GM23338 (cell line): ENCODE data around the gene GUCY1A1. TPM values are rescaled to one million over a fixed set of nuclear protein-coding genes. Genes with fewer than 3 reads are reported as not detected.

Experiments
- REST ChIP-seq: IDR thresholded peaks from one replicate; pipeline ENCODE4 v1.6.1; 2018; ENCODE audit warnings: antibody characterized with exemption; ENCODE audit not compliant: unreplicated experiment
- STAT1 ChIP-seq: IDR thresholded peaks from one replicate; pipeline ENCODE4 v1.6.1; 2016; ENCODE audit warnings: antibody characterized with exemption; ENCODE audit not compliant: unreplicated experiment
- ZNF114 ChIP-seq: fragments of 250-450 bp; sonication (Bioruptor Pico); IDR thresholded peaks from 2 replicates; pipeline ENCODE4 v1.5.0; 2020; ENCODE audit warnings: mild to moderate bottlenecking, moderate library complexity
- ZNF331 ChIP-seq: fragments of 250-450 bp; sonication (Bioruptor Pico); IDR thresholded peaks from 2 replicates; pipeline ENCODE4 v1.5.0; 2020; ENCODE audit warnings: low read depth, mild to moderate bottlenecking, moderate library complexity
- polyA plus RNA-seq: library from polyadenylated mRNA; unstranded; fragments of >200 nt; fragmentation: Nextera tagmentation; extraction: Ambion mirVana; gene quantifications from 2 replicates; pipeline ENCODE4 v1.2.1, GENCODE V29; 2016
- total RNA-seq: library from RNA; depleted of rRNA; stranded (reverse); fragments of >200 nt; shearing (Covaris generic); gene quantifications from 2 replicates; pipeline ENCODE4 v1.2.3, GENCODE V29; 2014
- TF ChIP-seq, protein P1 (sequence below): fragments of 250-450 bp; sonication (Bioruptor Pico); IDR thresholded peaks from 2 replicates; pipeline ENCODE4 v1.5.0; 2020; ENCODE audit warnings: mild to moderate bottlenecking, moderate library complexity

The GUCY1A1 gene
- total and polyA plus RNA-seq, 2 experiments from 2014 or later = not detected

GRCh38 chr4:155674669-155675071 is 8.0 kb downstream of the GUCY1A1 start (continued):
- TF ChIP-seq REST (no peak), STAT1 (no peak), ZNF114 (CRISPR knock-in tag) (no peak), ZNF331 (CRISPR knock-in tag) (no peak)
- TF ChIP-seq, protein P1, sequence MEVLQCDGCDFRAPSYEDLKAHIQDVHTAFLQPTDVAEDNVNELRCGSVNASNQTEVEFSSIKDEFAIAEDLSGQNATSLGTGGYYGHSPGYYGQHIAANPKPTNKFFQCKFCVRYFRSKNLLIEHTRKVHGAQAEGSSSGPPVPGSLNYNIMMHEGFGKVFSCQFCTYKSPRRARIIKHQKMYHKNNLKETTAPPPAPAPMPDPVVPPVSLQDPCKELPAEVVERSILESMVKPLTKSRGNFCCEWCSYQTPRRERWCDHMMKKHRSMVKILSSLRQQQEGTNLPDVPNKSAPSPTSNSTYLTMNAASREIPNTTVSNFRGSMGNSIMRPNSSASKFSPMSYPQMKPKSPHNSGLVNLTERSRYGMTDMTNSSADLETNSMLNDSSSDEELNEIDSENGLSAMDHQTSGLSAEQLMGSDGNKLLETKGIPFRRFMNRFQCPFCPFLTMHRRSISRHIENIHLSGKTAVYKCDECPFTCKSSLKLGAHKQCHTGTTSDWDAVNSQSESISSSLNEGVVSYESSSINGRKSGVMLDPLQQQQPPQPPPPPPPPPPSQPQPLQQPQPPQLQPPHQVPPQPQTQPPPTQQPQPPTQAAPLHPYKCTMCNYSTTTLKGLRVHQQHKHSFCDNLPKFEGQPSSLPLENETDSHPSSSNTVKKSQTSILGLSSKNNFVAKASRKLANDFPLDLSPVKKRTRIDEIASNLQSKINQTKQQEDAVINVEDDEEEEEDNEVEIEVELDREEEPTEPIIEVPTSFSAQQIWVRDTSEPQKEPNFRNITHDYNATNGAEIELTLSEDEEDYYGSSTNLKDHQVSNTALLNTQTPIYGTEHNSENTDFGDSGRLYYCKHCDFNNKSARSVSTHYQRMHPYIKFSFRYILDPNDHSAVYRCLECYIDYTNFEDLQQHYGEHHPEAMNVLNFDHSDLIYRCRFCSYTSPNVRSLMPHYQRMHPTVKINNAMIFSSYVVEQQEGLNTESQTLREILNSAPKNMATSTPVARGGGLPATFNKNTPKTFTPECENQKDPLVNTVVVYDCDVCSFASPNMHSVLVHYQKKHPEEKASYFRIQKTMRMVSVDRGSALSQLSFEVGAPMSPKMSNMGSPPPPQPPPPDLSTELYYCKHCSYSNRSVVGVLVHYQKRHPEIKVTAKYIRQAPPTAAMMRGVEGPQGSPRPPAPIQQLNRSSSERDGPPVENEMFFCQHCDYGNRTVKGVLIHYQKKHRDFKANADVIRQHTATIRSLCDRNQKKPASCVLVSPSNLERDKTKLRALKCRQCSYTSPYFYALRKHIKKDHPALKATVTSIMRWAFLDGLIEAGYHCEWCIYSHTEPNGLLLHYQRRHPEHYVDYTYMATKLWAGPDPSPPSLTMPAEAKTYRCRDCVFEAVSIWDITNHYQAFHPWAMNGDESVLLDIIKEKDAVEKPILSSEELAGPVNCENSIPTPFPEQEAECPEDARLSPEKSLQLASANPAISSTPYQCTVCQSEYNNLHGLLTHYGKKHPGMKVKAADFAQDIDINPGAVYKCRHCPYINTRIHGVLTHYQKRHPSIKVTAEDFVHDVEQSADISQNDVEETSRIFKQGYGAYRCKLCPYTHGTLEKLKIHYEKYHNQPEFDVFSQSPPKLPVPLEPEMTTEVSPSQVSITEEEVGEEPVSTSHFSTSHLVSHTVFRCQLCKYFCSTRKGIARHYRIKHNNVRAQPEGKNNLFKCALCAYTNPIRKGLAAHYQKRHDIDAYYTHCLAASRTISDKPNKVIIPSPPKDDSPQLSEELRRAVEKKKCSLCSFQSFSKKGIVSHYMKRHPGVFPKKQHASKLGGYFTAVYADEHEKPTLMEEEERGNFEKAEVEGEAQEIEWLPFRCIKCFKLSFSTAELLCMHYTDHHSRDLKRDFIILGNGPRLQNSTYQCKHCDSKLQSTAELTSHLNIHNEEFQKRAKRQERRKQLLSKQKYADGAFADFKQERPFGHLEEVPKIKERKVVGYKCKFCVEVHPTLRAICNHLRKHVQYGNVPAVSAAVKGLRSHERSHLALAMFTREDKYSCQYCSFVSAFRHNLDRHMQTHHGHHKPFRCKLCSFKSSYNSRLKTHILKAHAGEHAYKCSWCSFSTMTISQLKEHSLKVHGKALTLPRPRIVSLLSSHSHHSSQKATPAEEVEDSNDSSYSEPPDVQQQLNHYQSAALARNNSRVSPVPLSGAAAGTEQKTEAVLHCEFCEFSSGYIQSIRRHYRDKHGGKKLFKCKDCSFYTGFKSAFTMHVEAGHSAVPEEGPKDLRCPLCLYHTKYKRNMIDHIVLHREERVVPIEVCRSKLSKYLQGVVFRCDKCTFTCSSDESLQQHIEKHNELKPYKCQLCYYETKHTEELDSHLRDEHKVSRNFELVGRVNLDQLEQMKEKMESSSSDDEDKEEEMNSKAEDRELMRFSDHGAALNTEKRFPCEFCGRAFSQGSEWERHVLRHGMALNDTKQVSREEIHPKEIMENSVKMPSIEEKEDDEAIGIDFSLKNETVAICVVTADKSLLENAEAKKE (CRISPR knock-in tag) = no peak
